ENCODE data around the gene EVX2. TPM values are rescaled to one million over a fixed set of nuclear protein-coding genes. Genes with fewer than 3 reads are reported as not detected.

The EVX2 gene
- polyA plus RNA-seq, 1 donor = not detected

GRCh38 chr2:176087330-176088047 is 3.7 kb upstream of the EVX2 start:
- Histone ChIP-seq H3K4me3 (ENCODE audit: low read length) (no peak overlapping the region), H3K4me1 (ENCODE audit: control insufficient read depth, insufficient read depth, low read length) (peaks cover 9% of the 10 kb centered on the region), H3K27ac (ENCODE audit: low read length) (no peak overlapping the region), H3K9me3 (ENCODE audit: control insufficient read depth, low read depth, low read length) (peaks cover 25% of the 10 kb centered on the region), H3K36me3 (ENCODE audit: control insufficient read depth, insufficient read depth, low read length) (no peaks in the 10 kb centered on the region), H3K27me3 (ENCODE audit: control insufficient read depth, insufficient read depth, low read length) (peaks cover 98% of the 10 kb centered on the region)
- WGBS (ENCODE audit: insufficient coverage, low lambda C conversion rate) = no CpG with 5 or more reads among the region's 29 CpGs
- DNase-seq = no peak

- 17% methylated on average over 1 of the region's 46 CpGs for WGBS (ENCODE audit: insufficient coverage, low lambda C conversion rate)
- H3K4me1 ChIP-seq (ENCODE audit: control insufficient read depth, insufficient read depth, low read length) = peaks cover 9% of the 10 kb centered on the region
- DNase-seq = no peak
- H3K9me3 ChIP-seq (ENCODE audit: control insufficient read depth, low read depth, low read length) = peaks cover 30% of the 10 kb centered on the region
- H3K36me3 ChIP-seq (ENCODE audit: control insufficient read depth, insufficient read depth, low read length) = no peaks in the 10 kb centered on the region
- H3K27me3 ChIP-seq (ENCODE audit: control insufficient read depth, insufficient read depth, low read length) = peaks cover 99% of the 10 kb centered on the region
- no peak overlapping the region for H3K27ac ChIP-seq (ENCODE audit: low read length)
- no peak overlapping the region for H3K4me3 ChIP-seq (ENCODE audit: low read length)
These were observed 2.4 kb upstream of the EVX2 start for GRCh38 chr2:176085861-176086771.

- H3K4me3 ChIP-seq (ENCODE audit: low read length) = no peak overlapping the region
- peaks cover 99% of the 10 kb centered on the region for H3K27me3 ChIP-seq (ENCODE audit: control insufficient read depth, insufficient read depth, low read length)
- H3K36me3 ChIP-seq (ENCODE audit: control insufficient read depth, insufficient read depth, low read length) = no peaks in the 10 kb centered on the region
- H3K4me1 ChIP-seq (ENCODE audit: control insufficient read depth, insufficient read depth, low read length) = peaks cover 9% of the 10 kb centered on the region
- H3K9me3 ChIP-seq (ENCODE audit: control insufficient read depth, low read depth, low read length) = peaks cover 36% of the 10 kb centered on the region
- no peak for DNase-seq
- no CpG with 5 or more reads among the region's 40 CpGs for WGBS (ENCODE audit: insufficient coverage, low lambda C conversion rate)
- no peak overlapping the region for H3K27ac ChIP-seq (ENCODE audit: low read length)
These were observed 1.5 kb upstream of the EVX2 start for GRCh38 chr2:176085120-176085788.

- H3K27me3 ChIP-seq (ENCODE audit: control insufficient read depth, insufficient read depth, low read length) = peaks cover 97% of the 10 kb centered on the region
- H3K9me3 ChIP-seq (ENCODE audit: control insufficient read depth, low read depth, low read length) = peaks cover 36% of the 10 kb centered on the region
- H3K36me3 ChIP-seq (ENCODE audit: control insufficient read depth, insufficient read depth, low read length) = no peaks in the 10 kb centered on the region
- H3K4me3 ChIP-seq (ENCODE audit: low read length) = no peak overlapping the region
- no peak overlapping the region for H3K27ac ChIP-seq (ENCODE audit: low read length)
- no peak for DNase-seq
- peaks cover 10% of the 10 kb centered on the region for H3K4me1 ChIP-seq (ENCODE audit: control insufficient read depth, insufficient read depth, low read length)
- WGBS (ENCODE audit: insufficient coverage, low lambda C conversion rate) = 18% methylated on average over 3 of the region's 26 CpGs
These were observed 903 bp upstream of the EVX2 start for GRCh38 chr2:176084611-176085119.

GRCh38 chr2:176082824-176083751 is 674 bp downstream of the EVX2 start:
- peaks cover 41% of the 10 kb centered on the region for H3K9me3 ChIP-seq (ENCODE audit: control insufficient read depth, low read depth, low read length)
- no peaks in the 10 kb centered on the region for H3K36me3 ChIP-seq (ENCODE audit: control insufficient read depth, insufficient read depth, low read length)
- no peak overlapping the region for H3K27ac ChIP-seq (ENCODE audit: low read length)
- WGBS (ENCODE audit: insufficient coverage, low lambda C conversion rate) = no CpG with 5 or more reads among the region's 66 CpGs
- DNase-seq = no peak
- H3K27me3 ChIP-seq (ENCODE audit: control insufficient read depth, insufficient read depth, low read length) = peaks cover 97% of the 10 kb centered on the region
- H3K4me1 ChIP-seq (ENCODE audit: control insufficient read depth, insufficient read depth, low read length) = peaks cover 12% of the 10 kb centered on the region
- H3K4me3 ChIP-seq (ENCODE audit: low read length) = no peak overlapping the region

GRCh38 chr2:176082525-176082823 is 1.3 kb downstream of the EVX2 start:
- Histone ChIP-seq H3K4me3 (ENCODE audit: low read length) (no peak overlapping the region), H3K27ac (ENCODE audit: low read length) (no peak overlapping the region), H3K4me1 (ENCODE audit: control insufficient read depth, insufficient read depth, low read length) (peaks cover 7% of the 10 kb centered on the region), H3K9me3 (ENCODE audit: control insufficient read depth, low read depth, low read length) (peaks cover 37% of the 10 kb centered on the region), H3K27me3 (ENCODE audit: control insufficient read depth, insufficient read depth, low read length) (peaks cover 92% of the 10 kb centered on the region), H3K36me3 (ENCODE audit: control insufficient read depth, insufficient read depth, low read length) (no peaks in the 10 kb centered on the region)
- no peak for DNase-seq
- 0% methylated on average over 2 of the region's 10 CpGs for WGBS (ENCODE audit: insufficient coverage, low lambda C conversion rate)

- Histone ChIP-seq H3K4me3 (ENCODE audit: low read length) (no peak overlapping the region), H3K9me3 (ENCODE audit: control insufficient read depth, low read depth, low read length) (peaks cover 37% of the 10 kb centered on the region), H3K36me3 (ENCODE audit: control insufficient read depth, insufficient read depth, low read length) (no peaks in the 10 kb centered on the region), H3K27me3 (ENCODE audit: control insufficient read depth, insufficient read depth, low read length) (peaks cover 92% of the 10 kb centered on the region), H3K4me1 (ENCODE audit: control insufficient read depth, insufficient read depth, low read length) (peaks cover 7% of the 10 kb centered on the region), H3K27ac (ENCODE audit: low read length) (no peak overlapping the region)
- WGBS (ENCODE audit: insufficient coverage, low lambda C conversion rate) = no CpG with 5 or more reads among the region's 62 CpGs
- DNase-seq = peak in 1 of 2 donors; percentile 42
These were observed 1.8 kb downstream of the EVX2 start for GRCh38 chr2:176081837-176082524.

- no peak for DNase-seq
- 0% methylated on average over 3 of the region's 17 CpGs for WGBS (ENCODE audit: insufficient coverage, low lambda C conversion rate)
These were observed 2.4 kb downstream of the EVX2 start for GRCh38 chr2:176081376-176081836.

More at GRCh38 chr2:176081376-176081836, 2.4 kb downstream of the EVX2 start:
- Histone ChIP-seq H3K27me3 (ENCODE audit: control insufficient read depth, insufficient read depth, low read length) (peaks cover 93% of the 10 kb centered on the region), H3K4me1 (ENCODE audit: control insufficient read depth, insufficient read depth, low read length) (peaks cover 7% of the 10 kb centered on the region), H3K27ac (ENCODE audit: low read length) (no peak overlapping the region), H3K9me3 (ENCODE audit: control insufficient read depth, low read depth, low read length) (peaks cover 37% of the 10 kb centered on the region), H3K4me3 (ENCODE audit: low read length) (no peak overlapping the region), H3K36me3 (ENCODE audit: control insufficient read depth, insufficient read depth, low read length) (no peaks in the 10 kb centered on the region)
